Brain microvascular endothelial cell (primary cell): ENCODE measurements around the gene CNTNAP2.

ENCODE experiments used
- DNase-seq: peaks from one replicate; pipeline ENCODE4 v3.0.0-alpha.2; 2020
- H3K27ac ChIP-seq: fragments of 250-450 bp; sonication (Bioruptor Pico); 2 replicates; pipeline ENCODE4 v1.5.1; 2020; ENCODE audit warnings: mild to moderate bottlenecking, moderate library complexity
- H3K27me3 ChIP-seq: fragments of 250-450 bp; sonication (Bioruptor Pico); replicated peaks from 2 replicates; pipeline ENCODE4 v1.5.1; 2020; ENCODE audit warnings: mild to moderate bottlenecking
- H3K36me3 ChIP-seq: fragments of 250-450 bp; sonication (Bioruptor Pico); replicated peaks from 2 replicates; pipeline ENCODE4 v1.5.1; 2020; ENCODE audit warnings: mild to moderate bottlenecking
- H3K4me3 ChIP-seq: 2 replicates; pipeline ENCODE4 v1.5.1; 2011; ENCODE audit warnings: low read depth, mild to moderate bottlenecking, control low read depth, low read length, moderate library complexity
- in situ Hi-C: cut with HindIII; loops from 2 replicates; pipeline ENCODE4 v1.10.0; 2017; ENCODE audit warnings: low sequenced_read_pairs, low pct_ligation_motif_present
- TF ChIP-seq, protein P1 (sequence below): IDR thresholded peaks from 2 replicates; pipeline ENCODE4 v1.5.1; 2011; ENCODE audit warnings: low read depth, mild to moderate bottlenecking, moderate library complexity, low read length, control low read depth, inconsistent platforms; ENCODE audit errors: missing control alignments

The CNTNAP2 gene

DNA sequence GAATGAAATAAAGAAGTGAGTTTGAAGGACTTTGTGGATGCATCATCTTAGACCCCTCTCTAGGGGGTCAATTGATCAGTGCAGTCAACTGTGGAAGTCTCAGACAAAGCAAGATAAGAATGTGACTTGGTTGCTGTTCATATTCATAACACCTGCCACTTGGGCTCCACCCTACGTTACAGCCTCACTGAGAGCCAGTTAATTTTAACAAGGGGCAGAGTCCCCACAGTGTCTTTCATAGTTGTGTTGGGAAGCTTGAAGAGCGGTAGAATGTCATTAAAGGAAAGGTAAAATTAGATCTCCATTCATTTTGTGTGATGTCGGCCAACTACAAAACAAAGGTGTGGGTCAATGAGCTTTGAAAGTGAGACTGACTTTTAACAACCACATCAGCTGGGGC, 2031.9 kb downstream of the CNTNAP2 start:
- no peak for DNase-seq
- TF ChIP-seq, protein P1, sequence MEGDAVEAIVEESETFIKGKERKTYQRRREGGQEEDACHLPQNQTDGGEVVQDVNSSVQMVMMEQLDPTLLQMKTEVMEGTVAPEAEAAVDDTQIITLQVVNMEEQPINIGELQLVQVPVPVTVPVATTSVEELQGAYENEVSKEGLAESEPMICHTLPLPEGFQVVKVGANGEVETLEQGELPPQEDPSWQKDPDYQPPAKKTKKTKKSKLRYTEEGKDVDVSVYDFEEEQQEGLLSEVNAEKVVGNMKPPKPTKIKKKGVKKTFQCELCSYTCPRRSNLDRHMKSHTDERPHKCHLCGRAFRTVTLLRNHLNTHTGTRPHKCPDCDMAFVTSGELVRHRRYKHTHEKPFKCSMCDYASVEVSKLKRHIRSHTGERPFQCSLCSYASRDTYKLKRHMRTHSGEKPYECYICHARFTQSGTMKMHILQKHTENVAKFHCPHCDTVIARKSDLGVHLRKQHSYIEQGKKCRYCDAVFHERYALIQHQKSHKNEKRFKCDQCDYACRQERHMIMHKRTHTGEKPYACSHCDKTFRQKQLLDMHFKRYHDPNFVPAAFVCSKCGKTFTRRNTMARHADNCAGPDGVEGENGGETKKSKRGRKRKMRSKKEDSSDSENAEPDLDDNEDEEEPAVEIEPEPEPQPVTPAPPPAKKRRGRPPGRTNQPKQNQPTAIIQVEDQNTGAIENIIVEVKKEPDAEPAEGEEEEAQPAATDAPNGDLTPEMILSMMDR: no peak
- no peaks in the 10 kb centered on the region for H3K27me3 ChIP-seq

DNA sequence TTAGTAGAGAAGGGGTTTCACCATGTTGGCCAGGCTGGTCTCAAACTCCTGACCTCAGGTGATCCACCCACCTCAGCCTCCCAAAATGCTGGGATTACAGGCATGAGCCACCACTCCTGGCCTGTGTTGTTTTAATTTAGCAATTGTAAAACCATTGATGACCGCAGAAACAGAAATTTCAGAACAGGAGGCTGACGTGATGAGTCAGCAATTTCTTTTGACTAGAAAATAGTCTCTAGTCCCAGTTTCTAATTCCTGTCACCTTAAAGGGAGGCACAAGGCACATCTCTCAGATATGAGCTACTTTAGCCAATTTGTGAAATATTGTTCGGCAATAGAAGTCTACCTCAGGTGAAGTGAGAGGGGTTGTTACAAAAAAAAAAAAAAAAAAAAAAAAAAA, 2033.1 kb downstream of the CNTNAP2 start:
- in situ Hi-C loops: no loop called here
- no peak for DNase-seq
- Histone ChIP-seq H3K27ac (no peak overlapping the region), H3K4me3 (no peak overlapping the region), H3K27me3 (no peaks in the 10 kb centered on the region), H3K36me3 (no peaks in the 10 kb centered on the region)
- TF ChIP-seq, protein P1: no peak

More for the DNA sequence above, 2031.9 kb downstream of the CNTNAP2 start:
- Histone ChIP-seq H3K4me3 (no peak overlapping the region), H3K27ac (no peak overlapping the region), H3K36me3 (no peaks in the 10 kb centered on the region)
- in situ Hi-C loops: no loop called here

DNA sequence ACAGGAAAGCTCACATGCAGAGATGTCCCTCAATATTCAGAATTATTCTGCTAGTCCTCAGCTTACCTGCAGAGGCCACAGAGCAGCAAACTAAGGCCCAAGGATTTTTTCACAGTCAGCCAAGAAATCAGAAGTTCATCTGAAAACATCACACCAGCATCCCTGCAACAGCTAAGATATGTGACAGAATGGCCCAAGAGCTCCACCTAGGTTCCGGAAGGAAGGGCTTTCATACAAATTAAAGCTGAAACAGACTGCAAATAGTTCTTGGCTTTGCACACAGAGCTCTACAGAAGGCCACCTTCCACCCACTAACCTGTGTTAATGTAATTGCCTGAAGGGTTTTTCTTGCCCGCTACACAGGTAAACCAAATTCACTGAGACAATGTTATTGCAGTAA, 2035.2 kb downstream of the CNTNAP2 start:
- in situ Hi-C loops: no loop called here
- Histone ChIP-seq H3K27ac (no peak overlapping the region), H3K4me3 (no peak overlapping the region), H3K27me3 (no peaks in the 10 kb centered on the region), H3K36me3 (no peaks in the 10 kb centered on the region)
- DNase-seq: no peak
- TF ChIP-seq, protein P1: no peak

DNA sequence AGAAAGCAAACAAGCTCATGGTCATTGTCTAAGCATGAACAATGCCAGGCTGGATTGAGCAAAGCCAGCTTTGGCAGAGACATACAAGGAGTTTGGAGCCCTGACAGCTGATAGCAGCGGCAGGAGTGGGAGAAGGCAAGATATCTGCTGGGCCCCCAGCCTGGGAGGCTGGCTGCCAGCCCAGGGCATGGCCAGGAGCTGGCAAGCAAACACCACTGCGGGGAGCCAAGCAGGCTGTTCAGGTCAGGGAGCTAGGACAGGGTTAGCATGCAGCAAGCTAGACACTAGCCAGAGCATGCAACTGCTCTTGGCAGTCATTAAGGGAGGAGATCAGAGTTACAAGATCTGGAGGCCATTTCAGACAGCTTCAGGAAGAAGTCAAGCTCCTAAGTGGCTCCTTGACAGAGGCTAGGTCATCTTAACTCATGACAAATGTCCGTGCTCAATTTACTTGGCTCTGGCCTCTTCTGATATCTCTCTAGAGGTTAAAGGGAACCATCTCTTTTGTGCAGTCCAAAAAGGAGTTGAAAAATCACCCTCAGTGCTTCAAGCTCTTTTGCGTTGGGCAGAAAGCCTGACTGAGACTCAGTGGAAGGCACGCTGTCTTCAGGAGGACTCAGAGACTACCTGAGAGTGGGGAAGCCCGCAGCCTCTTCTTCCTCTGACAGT, 2037.1 kb downstream of the CNTNAP2 start:
- DNase-seq: no peak
- H3K36me3 ChIP-seq: no peaks in the 10 kb centered on the region
- in situ Hi-C loops: no loop called here
- H3K27me3 ChIP-seq: no peaks in the 10 kb centered on the region
- H3K4me3 ChIP-seq: no peak overlapping the region
- TF ChIP-seq, protein P1: no peak
- no peak overlapping the region for H3K27ac ChIP-seq

DNA sequence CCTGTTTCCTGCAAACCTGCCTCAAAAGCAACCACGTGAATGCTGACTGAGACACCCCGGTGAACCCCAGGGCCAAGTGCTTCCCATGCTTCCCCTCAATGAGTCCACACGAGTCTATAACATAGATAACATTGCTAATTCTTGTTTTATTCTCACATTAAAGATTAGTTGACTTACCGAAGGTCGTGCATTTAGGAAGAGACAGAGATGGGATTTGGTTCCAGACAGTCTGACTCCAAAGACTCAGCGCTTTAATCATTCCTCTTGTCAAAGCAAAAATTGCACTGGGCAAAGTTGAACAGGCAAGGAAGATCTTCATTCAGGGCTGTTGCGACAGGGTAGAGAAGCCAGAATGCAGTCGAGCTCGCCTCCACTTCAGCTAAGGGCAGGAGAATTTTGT, 2038.4 kb downstream of the CNTNAP2 start:
- no peak overlapping the region for H3K27ac ChIP-seq

More for the DNA sequence above, 2038.4 kb downstream of the CNTNAP2 start:
- in situ Hi-C loops: no loop called here
- TF ChIP-seq, protein P1: no peak
- H3K4me3 ChIP-seq: no peak overlapping the region
- H3K27me3 ChIP-seq: no peaks in the 10 kb centered on the region
- no peaks in the 10 kb centered on the region for H3K36me3 ChIP-seq
- no peak for DNase-seq
